ENCODE data around the gene SYMPK.
"Not testable (repeated sequence)": the region's sequence is repeated elsewhere in the genome, so short reads cannot be mapped to it uniquely, and the experiment has no call there.

The SYMPK gene

DNA sequence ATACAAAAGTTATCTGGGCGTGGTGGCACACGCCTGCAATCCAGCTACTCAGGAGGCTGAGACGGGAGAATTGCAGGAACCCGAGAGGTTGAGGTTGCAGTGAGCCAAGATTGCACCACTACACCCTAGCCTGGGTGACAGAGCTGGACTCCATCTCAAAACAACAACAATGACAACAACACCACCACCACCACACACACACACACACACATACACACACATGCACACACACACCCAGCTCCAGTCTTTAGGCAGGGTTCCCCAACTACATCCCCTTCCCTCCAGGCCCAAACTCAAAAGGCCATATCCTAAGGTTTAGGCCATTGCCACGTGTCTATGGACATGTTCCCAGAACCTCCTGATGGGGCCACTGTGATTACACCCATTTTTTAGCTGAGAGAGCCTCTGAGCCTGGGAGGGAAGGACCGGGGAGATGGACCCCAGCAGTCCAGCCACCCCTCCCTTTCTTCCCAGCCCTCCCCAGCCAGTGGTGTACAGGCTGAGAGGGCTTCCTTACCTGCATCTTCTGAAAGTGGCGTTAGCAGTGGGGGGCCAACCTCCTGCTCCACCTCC, 61.3 kb downstream of the SYMPK start:
- no peak overlapping the region for H3K4me2 ChIP-seq (ENCODE audit: low read length)
- H3K27me3 ChIP-seq (ENCODE audit: control insufficient read depth, insufficient read depth, low read length), result no peaks in the 10 kb centered on the region
- H3K9me3 ChIP-seq (ENCODE audit: control insufficient read depth, low read length), result no peaks in the 10 kb centered on the region
- H3K27ac ChIP-seq, result no peak overlapping the region
- H3K79me2 ChIP-seq, result no peaks in the 10 kb centered on the region
- no peaks in the 10 kb centered on the region for H3K36me3 ChIP-seq (ENCODE audit: control insufficient read depth, insufficient read depth, low read length)
- TF ChIP-seq, protein P1, sequence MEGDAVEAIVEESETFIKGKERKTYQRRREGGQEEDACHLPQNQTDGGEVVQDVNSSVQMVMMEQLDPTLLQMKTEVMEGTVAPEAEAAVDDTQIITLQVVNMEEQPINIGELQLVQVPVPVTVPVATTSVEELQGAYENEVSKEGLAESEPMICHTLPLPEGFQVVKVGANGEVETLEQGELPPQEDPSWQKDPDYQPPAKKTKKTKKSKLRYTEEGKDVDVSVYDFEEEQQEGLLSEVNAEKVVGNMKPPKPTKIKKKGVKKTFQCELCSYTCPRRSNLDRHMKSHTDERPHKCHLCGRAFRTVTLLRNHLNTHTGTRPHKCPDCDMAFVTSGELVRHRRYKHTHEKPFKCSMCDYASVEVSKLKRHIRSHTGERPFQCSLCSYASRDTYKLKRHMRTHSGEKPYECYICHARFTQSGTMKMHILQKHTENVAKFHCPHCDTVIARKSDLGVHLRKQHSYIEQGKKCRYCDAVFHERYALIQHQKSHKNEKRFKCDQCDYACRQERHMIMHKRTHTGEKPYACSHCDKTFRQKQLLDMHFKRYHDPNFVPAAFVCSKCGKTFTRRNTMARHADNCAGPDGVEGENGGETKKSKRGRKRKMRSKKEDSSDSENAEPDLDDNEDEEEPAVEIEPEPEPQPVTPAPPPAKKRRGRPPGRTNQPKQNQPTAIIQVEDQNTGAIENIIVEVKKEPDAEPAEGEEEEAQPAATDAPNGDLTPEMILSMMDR (IDR thresholded peaks at IDR 0.05), result no peak
- H3K9ac ChIP-seq, result no peak overlapping the region
- no peak overlapping the region for H2AFZ ChIP-seq
- peaks cover 3% of the 10 kb centered on the region for H3K4me1 ChIP-seq
- H3K4me3 ChIP-seq (ENCODE audit: low read depth, low read length), result no peak overlapping the region

DNA sequence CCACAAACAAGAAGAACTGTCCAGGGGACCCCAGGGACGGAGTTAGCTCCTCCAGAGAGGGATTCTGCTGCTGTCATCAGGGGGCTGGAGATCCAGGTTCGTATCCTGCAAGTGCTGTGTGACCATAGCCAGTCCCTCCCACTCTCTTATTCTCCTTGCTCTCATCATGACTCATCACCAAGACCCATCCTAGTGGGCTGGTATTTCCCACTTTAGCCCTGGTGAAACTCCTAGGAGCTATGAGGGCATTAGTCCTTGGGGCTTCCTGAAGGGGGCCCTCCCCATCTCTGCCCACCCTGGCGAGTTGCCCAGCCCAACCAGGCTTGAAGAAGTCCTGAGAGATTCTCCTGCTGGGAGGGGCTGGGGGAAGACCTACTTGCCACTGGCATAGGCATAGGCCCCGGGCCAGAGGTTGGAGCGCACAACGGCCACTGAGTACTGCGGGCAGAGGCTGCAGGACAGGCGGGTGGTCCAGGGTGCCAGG, 62.8 kb downstream of the SYMPK start:
- no peaks in the 10 kb centered on the region for H3K9me3 ChIP-seq (ENCODE audit: control insufficient read depth, low read length)
- H3K27ac ChIP-seq, result no peak overlapping the region
- no peak overlapping the region for H3K4me2 ChIP-seq (ENCODE audit: low read length)
- peaks cover 3% of the 10 kb centered on the region for H3K4me1 ChIP-seq
- H3K79me2 ChIP-seq, result no peaks in the 10 kb centered on the region
- no peaks in the 10 kb centered on the region for H3K27me3 ChIP-seq (ENCODE audit: control insufficient read depth, insufficient read depth, low read length)
- no peak overlapping the region for H3K9ac ChIP-seq
- H3K4me3 ChIP-seq (ENCODE audit: low read depth, low read length), result no peak overlapping the region
- TF ChIP-seq, protein P1 (IDR thresholded peaks at IDR 0.05), result no peak
- no peaks in the 10 kb centered on the region for H3K36me3 ChIP-seq (ENCODE audit: control insufficient read depth, insufficient read depth, low read length)
- no peak overlapping the region for H2AFZ ChIP-seq

DNA sequence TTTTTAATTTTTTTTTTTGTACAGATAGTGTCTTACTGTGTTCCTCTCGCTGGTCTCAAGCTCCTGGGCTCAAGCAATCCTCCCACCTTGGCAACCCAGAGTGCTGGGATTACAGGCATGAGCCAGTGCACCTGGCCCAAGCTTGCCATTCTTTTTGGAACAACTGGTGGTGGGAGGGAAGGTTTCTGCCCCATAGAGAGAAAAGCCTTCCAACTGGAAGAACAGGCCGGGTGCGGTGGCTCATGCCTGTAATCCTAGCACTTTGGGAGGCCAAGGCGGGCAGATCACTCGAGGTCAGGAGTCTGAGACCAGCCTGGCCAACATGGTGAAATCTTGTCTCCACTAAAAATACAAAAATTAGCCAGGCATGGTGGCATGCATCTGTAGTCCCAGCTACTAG, 63.4 kb downstream of the SYMPK start:
- H3K4me1 ChIP-seq; H3K4me3 ChIP-seq (ENCODE audit: low read depth, low read length): not testable (repeated sequence)

DNA sequence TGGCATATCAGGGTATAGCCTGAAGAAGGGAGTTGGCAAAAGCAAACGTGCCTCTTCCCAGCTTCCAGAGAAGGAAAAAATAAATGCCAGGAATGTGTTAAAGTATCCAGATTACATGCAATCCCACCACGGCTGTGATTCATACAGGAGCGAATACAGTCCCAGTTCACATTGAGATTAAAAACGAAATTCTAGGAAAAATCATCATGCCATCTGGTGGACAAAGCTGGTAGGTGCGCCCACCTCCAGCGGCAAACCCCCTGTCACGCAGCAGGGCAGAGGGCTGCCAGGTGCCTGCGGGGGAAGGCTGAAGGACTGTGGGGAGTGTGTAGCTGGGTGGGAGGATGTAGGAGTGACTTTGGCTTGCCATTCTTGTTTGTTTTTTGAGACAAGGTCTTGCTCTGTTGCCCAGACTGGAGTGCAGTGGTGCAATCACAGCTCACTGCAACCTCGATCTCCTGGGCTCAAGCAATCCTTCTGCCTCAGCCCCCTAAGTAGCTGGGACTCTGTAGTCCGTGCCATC, 63.9 kb downstream of the SYMPK start:
- no peaks in the 10 kb centered on the region for H3K36me3 ChIP-seq (ENCODE audit: control insufficient read depth, insufficient read depth, low read length)
- no peak overlapping the region for H3K4me3 ChIP-seq (ENCODE audit: low read depth, low read length)
- H3K9me3 ChIP-seq (ENCODE audit: control insufficient read depth, low read length), result no peaks in the 10 kb centered on the region
- peaks cover 3% of the 10 kb centered on the region for H3K4me1 ChIP-seq
- no peaks in the 10 kb centered on the region for H3K79me2 ChIP-seq
- peak overlapping the region; percentile 62 for H2AFZ ChIP-seq
- H3K27ac ChIP-seq, result no peak overlapping the region
- H3K9ac ChIP-seq, result no peak overlapping the region
- TF ChIP-seq, protein P1 (IDR thresholded peaks at IDR 0.05), result peak; percentile 90
- H3K27me3 ChIP-seq (ENCODE audit: control insufficient read depth, insufficient read depth, low read length), result no peaks in the 10 kb centered on the region
- H3K4me2 ChIP-seq (ENCODE audit: low read length), result no peak overlapping the region

More for the DNA sequence above, 63.4 kb downstream of the SYMPK start:
- H3K9me3 ChIP-seq (ENCODE audit: control insufficient read depth, low read length); H3K79me2 ChIP-seq; H3K27ac ChIP-seq; H3K27me3 ChIP-seq (ENCODE audit: control insufficient read depth, insufficient read depth, low read length); H3K4me2 ChIP-seq (ENCODE audit: low read length); H3K36me3 ChIP-seq (ENCODE audit: control insufficient read depth, insufficient read depth, low read length); H3K9ac ChIP-seq; H2AFZ ChIP-seq: not testable (repeated sequence)

DNA sequence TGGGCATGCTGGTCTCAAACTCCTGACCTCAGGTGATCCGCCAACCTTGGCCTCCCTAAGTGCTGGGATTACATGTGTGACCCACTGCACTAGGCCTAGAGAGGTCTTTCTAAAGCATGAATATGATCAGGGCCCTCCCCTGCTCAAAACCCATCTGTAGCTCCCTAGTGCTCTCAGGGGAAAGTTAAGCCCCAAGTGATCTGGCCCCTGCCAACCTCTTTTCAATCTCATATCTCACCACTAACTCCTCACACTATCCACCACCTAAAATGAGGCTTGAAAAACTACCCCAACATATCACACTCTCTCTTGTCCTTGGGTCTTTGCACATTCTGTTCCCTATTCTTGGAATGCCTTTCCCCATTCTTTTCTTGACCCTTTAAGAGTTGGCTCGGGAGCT, 68.3 kb downstream of the SYMPK start:
- peaks cover 10% of the 10 kb centered on the region for H3K4me1 ChIP-seq
- peaks cover 3% of the 10 kb centered on the region for H3K79me2 ChIP-seq
- H3K4me3 ChIP-seq (ENCODE audit: low read depth, low read length), result no peak overlapping the region

More for the DNA sequence above, 68.3 kb downstream of the SYMPK start:
- H3K27ac ChIP-seq, result no peak overlapping the region
- H3K27me3 ChIP-seq (ENCODE audit: control insufficient read depth, insufficient read depth, low read length), result no peaks in the 10 kb centered on the region
- no peaks in the 10 kb centered on the region for H3K36me3 ChIP-seq (ENCODE audit: control insufficient read depth, insufficient read depth, low read length)
- H3K4me2 ChIP-seq (ENCODE audit: low read length), result no peak overlapping the region
- H2AFZ ChIP-seq, result no peak overlapping the region
- H3K9ac ChIP-seq, result no peak overlapping the region
- TF ChIP-seq, protein P1 (IDR thresholded peaks at IDR 0.05), result no peak
- no peaks in the 10 kb centered on the region for H3K9me3 ChIP-seq (ENCODE audit: control insufficient read depth, low read length)
